Activated T-helper 1 cell treated with anti-CD3 and anti-CD28 coated beads, Interleukin-2, amount 50 U/mL, for 16 hours (primary cell): ENCODE measurements around the gene DPH6.
"Not testable (repeated sequence)": the region's sequence is repeated elsewhere in the genome, so short reads cannot be mapped to it uniquely, and the experiment has no call there.

Experiments used
- DNase-seq, 2 donors: peaks; one replicate each; pipeline ENCODE4 v3.0.0-alpha.2; 2020; ENCODE audit warnings: low read depth in 1 of 2, low spot score in 1 of 2

The DPH6 gene

DNA sequence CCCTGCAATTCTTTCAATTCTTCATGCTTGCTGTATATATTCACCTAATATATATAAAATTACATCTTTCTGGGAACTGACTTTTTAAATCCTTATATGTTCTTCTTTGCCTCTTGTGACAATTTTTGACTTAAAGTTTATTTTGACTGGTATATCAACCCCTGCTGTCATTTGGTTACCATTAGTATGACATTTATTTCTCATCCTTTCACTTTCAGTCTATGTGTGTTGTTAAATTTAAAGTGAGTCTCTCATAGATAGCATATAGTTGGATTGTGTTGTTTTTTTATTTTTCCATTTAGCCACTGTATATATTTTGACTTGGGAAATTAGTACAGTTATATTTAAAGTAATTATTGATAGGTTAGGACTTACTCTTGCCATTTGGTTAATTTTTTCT is 194.9 kb downstream of the DPH6 start:
- no peak for DNase-seq

DNA sequence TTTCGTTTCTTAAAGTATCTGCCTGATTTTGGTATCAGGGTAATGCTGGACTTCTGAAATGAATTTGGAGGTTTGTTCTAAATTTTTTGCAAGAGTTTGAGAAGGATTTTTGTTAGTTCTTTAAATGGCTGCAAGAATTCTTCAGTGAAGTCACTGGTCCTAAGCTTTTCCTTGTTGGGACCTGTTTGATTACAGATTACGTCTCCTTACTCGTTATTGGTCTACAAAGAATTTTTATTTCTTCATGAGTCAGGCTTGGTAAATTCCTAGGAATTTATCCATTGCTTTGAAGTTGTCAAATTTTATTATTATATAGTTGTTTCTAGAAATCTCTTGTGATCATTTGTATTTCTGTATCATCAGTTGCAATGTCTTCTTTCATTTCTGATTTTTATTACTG is 196.0 kb downstream of the DPH6 start:
- no peak for DNase-seq

DNA sequence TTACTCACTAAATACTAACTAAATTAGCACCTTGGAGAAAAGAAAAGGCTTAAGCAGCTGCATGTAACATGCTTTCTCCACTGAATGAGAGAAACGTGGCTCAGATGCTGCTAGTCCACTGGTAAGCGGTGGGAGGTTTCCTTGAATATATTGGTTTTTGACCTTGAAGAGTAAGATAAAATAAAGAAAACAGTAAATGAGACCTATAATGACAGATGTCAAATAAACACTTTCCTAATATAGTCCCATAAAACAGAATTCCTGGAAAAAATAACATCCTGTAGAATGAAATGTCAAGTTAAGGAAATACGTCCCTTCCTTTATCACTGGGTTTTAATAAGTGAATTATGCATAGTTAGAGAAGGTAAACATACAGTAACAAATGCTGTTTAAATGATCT is 215.0 kb downstream of the DPH6 start:
- no peak for DNase-seq

DNA sequence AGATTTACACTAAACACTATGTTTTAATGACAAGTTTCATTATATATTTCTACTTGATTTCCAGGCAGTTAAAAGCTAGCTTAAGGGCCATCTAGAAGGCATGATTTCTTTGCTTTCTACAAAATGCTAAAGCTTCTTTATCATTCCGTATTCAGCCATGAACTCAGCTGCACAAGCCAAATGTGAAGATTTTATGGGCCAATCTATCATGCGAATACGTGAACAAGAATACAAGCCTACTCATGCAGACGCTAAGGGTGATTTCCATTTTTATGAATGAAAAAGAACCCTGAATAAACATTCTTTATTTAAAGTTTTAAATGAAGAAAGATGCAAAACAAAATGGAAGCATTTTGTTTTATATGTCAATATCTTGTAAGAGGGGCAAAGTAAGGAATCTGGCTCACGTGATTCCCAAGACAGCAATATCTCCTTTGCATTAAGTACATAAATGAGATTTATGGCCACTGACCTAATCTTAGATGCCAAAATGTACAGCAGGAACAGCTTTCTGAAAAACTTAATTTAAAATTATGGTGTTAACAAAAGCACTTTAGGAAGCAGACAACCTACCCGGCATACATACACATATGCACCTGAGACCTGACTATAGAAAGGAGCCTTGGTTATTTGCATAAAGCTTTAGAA is 215.8 kb downstream of the DPH6 start:
- no peak for DNase-seq

DNA sequence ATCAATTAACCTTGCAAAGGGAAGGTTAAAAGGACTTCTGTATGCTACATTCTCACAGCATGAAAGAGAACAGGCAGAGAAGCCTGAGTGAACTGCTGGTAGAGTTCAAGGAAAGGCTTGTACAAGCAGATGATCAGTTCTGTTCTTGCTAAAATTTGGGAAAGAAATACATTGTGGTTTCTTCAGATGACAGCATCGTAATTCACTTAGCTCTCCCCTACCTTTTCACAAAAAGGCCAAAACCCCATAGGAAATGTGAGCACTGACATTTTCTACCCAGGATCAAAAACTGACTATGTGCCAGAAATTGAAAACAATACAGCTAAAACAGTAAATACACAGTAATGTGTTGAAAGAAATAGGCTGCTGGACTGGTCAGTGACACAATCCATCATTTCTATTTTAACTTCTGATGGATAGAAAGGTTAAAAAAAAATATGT is 216.4 kb downstream of the DPH6 start:
- DNase-seq = no peak

DNA sequence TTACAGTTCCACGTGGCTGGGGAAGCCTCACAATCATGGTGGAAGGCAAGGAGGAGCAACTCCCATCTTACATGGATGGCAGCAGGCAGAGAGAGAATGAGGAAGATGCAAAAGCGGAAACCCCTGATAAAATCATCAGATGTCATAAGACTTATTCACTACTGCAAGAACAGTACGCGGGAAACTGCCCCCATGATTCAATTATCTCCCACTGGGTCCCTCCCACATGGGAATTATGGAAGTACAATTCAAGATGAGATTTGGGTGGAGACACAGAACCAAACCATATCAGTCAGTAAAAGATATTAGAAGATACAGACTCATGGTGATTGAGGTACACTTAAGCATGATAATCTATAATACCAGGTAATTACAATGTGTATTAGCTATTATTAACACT is 217.1 kb downstream of the DPH6 start:
- DNase-seq = not testable (repeated sequence)

DNA sequence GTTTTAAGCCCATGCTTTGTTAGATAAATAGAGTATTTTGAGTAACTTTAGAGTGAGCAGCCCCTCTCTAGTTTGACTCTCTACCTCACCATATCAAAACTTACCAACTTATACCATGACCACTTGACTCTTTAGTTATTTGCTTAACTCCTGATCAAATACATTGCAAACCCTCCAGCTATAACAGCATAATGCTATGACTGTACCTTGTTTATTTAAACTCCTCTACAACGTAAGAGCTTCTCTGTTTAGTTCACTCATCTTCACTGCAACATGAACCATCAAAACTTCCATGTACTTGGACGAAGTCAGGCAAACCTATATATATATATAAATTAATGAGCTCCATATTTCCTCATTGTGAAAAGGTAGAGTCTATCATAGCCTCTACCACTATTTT is 218.2 kb downstream of the DPH6 start:
- no peak for DNase-seq

DNA sequence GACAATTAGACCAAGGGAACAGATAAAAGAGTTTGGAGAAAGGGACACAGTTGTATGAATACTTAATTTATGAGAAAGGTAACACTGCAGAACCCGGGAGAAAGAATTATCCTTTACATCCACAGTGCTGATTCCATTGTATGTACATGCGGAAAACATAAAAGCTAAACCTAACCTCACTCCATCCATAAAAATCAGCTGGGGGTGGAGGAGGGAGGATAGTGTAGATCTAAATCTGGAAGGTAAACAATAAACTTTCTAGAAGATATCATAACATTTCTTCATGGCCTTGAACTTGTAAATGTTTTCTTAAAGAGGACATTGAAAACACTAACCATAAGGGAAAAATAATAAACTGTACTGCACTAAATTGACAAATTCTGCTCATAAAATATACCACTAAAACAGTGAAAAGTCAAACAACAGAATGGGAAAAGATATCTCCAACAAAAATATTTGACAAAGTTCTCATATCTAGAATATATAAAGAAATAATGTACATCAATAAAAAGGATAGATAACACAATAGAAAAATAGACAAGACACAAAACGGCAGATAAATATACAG is 220.5 kb downstream of the DPH6 start:
- DNase-seq = no peak

DNA sequence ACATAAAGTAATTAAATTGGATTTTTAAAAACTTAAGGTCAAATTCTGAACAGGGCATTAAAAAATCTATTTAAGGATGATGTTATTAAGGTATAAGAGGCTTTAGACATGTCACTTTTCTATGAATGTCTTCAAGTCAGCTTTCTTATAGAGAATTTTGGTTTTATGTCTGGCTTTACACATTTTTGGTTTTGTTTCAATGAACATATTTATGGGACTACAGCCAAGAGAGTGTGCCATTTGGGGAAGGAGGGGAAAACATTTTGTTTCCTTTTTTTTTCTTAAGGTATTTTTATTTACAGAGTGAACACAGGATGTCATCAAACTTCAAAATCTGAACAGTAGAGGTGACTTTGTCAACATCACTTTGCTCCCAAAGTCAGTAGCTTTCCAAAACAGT is 222.8 kb downstream of the DPH6 start:
- DNase-seq = no peak

DNA sequence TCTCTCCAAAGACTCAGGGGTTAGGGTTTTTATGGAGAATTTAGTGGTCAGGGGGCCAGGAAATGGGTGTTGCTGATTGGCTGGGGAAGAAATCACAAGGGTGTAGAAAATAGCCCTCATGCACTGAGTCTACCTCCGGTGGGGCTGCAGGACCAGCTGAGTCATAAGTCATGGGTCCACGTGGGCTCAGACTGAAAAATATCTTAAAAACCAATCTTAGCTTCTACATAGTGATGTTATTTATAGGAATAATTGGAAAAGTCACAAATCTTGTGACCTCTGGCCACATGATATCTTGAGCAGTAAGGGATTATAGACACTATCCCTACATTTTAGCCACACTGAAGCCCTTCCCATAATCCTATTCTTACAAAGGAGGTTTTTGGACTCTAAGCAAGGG is 224.0 kb downstream of the DPH6 start:
- no peak for DNase-seq

DNA sequence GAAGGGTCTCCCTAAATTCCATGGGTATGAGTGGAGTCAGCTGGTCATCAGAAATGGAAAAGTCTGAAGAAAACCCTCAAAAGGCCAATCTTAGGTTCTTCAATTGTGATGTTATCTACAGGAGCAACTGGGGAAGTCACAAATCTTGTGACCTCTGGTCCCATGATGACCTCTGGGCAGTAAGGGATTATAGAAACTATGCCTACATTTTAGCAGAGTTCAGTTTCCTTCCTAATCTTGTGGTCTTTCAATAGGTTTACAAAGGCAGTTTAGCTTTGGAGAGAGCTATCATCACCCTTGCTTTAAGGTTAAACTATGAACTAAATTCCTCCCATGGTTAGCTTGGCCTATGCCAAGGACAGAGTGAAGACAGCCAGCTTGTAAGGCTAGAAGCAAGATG is 225.1 kb downstream of the DPH6 start:
- no peak for DNase-seq
